ENCODE data around the gene COPA.
"Not testable (repeated sequence)": the region's sequence is repeated elsewhere in the genome, so short reads cannot be mapped to it uniquely, and the experiment has no call there.

COPA gene

DNA sequence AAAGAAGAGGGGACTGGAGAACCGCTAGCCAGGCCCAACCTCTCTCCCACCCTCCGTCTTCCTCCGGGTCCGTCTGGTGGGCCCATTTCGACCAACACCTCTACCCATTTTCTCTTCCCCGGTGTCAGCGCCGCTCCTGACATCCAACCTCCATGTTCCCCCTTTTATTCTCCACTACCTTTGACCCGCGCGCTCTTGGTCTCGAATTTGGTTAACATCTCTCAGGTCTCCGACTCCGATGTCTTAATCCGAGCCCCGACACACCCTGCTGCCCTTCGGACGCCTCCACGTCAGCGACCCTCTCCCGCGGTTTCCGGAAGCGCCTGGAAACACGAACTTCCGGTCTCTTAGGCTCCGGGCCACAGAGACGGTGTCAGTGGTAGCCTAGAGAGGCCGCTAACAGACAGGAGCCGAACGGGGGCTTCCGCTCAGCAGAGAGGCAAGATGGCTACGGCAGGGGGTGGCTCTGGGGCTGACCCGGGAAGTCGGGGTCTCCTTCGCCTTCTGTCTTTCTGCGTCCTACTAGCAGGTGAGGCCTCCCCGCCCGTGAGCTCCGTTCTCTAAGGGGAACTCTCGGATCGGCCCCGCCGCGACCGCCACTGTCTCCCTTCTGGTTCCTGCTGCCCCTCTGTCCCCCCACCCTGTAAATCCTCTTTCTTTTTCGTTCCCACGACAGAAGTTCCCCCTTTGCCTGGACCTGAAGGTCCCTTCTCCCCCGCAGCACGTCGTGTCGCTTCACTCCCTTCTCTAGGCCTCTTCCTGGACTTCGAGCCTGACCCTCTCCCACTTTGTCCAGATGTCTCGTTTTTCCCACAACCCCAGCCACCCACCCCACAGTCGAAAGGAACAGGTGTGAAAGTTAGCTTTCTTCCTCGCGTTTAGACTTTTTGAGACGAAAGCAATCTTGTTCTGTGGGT, at the start of gene COPA, which contains the start of gene NCSTN:
Gene COPA (minus strand): TSS at position 298 of the 917 bp plus-strand sequence. CDS start 80 bp downstream, at position 218.
Gene NCSTN (plus strand): TSS at position 431 of the 917 bp plus-strand sequence. CDS start 14 bp downstream, at position 445.
- DNase-seq: peak; percentile 86

DNA sequence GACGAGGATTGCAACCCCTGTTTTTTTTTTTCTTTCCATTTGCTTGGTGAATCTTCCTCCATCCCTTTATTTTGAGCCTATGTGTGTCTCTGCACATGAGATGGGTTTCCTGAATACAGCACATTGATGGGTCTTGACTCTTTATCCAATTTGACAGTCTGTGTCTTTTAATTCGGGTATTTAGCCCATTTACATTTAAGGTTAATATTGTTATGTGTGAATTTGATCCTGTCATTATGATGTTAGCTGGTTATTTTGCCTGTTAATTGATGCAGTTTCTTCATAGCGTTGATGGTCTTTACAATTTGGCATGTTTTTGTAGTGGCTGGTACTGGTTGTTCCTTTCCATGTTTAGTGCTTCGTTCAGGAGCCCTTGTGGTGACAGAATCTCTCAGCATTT, 45.4 kb upstream of the COPA start:
- not testable (repeated sequence) for DNase-seq

DNA sequence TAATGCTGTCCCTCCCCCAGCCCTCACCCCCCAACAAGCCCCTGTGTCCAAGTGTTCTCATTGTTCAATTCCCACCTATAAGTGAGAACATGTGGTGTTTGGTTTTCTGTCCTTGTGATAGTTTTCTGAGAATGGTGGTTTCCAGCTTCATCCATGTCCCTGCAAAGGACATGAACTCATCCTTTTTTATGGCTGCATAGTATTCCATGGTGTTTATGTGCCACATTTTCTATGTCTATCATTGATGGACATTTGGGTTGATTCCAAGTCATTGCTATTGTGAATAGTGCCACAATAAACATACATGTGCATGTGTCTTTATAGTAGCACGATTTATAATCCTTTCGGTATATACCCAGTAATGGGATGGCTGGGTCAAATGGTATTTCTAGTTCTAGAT, 41.8 kb upstream of the COPA start:
- DNase-seq: not testable (repeated sequence)

DNA sequence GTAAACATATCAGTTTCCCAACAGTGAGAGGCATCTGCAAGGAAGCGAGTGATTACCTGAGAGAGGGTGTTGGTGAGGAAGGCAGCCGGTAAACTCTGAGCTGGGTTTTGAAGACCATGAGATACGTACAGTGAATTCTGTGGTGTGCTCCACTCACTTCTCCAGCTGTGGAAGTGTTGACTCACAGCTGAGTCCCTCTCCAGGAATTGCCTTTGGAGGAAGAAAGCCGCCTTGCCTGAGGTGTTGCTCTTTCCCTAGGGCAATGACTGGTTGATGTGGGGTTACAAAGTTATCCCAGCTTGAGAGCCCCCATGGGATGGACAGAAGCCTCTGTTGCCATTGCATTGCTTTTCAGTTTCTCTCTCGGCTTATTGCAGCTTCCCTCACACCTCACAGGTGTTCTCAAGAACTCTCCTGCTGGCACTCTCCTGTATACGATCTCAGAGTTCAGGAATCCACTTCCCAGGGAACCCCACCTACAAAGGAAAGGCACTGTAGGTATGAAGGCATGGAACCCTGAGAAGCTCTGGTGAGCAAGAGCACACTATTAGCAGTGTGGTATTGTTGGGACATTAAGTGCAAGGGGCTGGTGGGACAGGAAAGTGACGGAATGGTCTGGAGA, 34.6 kb upstream of the COPA start:
- no peak for DNase-seq

DNA sequence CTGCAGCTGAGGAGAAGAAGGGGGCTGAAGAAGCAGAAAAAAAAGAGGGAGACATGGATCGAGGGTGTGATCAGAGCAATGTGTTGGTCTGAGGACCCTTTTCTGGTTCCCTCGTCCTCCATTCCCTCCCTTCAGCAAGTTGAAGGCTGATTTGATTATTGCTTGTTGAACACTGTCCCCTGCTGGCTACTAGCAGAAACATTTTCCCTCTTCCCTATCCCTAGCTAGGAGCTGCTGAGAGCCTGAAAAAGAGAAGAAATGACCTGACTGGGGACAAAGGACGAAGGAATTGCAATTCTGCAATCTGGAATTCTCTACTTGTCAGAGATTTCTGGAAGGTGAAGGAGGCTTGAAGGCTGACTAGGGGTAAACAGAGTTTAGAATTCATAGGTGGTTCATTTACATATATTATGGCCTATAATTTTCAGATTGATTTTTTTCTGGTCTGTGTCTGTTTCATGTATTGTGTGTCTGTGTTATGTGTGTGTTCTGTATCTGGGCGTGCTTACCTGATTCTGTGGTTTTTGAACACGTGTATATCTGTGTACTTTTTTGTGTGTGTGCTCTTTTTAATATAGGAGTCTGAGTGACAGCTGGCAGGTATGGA, 33.6 kb upstream of the COPA start:
- no peak for DNase-seq

DNA sequence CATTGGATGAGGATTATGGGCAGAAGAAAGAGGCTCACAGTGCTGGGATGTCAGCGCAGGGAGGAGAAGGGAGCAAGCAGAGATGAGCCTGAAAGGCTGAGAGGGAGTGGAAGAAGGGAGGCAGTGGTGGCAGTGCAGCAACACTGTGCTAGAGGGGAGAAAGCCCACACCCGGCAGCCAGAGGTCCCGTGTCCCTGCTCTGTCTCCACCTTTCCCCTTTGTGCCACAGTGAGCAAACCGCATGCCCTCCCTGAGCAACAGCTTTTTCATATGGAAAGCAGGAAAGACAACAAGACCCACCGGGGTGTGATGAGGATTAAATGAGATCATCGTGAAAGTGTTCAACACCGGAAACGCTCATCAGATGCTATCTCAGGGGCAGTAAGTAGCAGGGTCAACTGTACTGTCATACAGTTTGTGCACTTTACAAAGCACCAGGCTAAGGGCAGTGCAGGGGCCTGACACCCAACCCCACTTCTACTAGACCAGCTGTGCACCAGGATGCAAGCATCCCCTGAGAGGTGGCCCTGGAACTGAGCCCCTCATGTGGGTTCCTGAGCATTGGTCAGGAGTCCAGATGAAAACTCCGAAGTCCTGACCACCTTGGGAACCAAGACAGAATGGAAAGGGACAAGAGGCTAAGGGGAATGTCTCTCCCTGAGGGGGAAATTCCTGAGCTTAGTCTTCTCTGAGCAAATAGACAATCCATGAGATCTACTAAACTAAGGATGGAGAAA, 32.9 kb upstream of the COPA start:
- no peak for DNase-seq

DNA sequence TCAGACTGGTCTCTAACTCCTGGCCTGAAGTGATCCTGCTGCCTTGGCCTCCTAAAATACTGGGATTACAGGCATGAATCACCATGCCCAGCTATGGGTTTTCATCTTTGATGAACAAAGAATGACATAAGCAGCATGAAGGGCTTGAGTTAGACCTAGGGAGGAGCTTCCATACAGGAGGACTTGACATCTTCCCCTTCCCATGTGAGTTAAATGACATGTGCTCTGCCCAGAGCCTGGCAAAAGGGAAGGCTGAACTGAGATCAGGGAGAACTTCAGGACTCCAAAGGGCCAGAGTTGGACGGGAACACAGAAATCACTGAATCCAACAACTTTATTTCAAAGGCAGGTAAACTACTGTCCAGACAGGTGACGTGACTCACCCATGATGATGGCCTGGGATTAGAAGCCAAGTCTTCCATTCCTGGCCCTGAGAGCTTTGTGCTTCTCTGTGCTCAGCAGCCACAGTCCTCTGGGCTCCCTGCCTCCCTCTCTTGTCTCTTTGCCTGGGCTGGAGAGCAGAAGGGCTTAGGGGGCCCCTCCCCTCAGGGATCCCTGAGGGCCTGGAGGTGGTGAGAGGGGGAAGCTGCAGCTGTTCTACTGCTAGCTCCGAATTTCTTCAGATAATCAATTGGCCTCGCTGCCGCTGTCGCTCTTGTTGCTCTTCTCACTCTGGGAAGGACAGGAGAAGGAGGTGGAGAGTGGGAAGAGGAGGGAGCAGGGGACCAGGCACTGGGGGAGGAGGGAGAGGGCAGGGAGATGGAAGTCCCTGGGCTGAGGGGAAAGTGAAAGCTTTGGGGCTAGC, 31.5 kb upstream of the COPA start:
- DNase-seq: no peak

DNA sequence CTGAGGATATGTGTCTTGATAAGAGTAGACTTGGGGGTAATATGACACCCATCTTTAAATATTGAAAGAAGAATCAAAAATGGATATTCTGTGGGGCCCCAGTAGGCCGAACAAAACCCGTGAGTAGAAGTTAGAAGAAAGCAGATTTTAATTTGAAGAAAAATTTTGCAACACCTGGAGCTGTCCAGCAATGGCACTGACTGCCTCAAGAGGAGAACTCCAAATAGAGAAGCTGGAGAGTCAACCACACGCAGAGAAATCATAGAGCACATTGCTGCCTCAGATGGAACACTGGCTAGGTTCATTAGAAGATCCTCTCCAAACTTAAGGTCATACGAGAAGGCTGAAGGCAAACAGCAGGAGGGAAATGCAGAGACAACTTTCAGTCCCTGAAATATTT, 30.6 kb upstream of the COPA start:
- DNase-seq: no peak

DNA sequence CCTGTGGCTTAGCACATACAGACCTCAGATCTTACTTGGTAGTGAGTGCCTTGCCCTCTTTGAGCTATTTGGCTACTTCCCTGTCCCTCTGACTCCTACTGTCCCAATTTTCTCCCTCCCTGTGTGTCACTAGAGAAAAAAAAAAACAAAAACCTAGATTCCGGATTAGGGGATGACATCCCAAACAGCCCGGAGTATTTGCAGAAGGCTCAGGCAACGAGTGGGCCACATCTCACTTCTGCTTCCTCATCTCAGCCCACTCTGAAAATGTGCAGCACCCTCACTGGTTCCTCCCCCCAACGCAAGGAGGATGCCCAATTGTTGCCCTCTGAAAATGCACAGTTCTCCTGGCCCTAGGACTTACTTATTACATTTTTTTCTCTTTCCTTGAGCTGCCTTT, 28.7 kb upstream of the COPA start:
- DNase-seq: no peak

DNA sequence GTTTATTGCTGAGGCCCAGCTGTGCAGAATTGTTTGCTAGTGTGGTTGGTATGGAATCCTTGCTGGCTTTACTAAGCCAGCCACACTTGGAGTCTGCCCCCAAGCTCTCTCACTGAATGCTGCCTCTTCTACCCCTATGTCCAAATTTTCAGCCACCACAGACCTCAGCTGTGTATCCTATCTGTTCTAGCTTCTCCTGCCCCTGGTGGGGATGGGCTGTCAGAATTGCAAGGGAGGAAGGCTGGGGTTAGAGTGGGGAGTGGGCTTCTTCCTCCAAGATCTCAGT, 28.2 kb upstream of the COPA start:
- DNase-seq: no peak

DNA sequence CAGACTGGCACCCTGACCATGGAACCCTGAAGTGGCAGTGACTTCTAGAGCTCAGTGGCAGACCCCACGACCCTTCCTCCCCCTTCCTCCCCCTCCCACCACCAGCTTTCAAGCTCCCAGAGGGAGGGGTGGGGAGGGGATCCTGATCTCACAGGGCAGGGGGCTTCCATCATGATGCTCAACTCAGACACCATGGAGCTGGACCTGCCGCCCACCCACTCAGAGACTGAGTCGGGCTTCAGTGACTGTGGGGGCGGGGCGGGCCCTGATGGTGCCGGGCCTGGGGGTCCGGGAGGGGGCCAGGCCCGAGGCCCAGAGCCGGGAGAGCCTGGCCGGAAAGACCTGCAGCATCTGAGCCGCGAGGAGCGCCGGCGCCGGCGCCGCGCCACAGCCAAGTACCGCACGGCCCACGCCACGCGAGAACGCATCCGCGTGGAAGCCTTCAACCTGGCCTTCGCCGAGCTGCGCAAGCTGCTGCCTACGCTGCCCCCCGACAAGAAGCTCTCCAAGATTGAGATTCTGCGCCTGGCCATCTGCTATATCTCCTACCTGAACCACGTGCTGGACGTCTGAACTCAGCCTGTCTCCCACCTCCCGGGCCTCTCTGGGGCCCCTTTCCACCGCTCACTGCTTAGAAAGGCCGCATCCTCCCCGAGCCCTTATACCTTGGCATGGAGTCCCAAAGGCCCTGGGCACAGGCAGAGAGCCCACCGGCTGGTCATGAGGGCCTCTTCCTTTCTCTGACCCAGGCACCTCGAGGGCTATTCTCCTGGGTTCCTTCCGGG, 27.7 kb upstream of the COPA start:
- DNase-seq: no peak

DNA sequence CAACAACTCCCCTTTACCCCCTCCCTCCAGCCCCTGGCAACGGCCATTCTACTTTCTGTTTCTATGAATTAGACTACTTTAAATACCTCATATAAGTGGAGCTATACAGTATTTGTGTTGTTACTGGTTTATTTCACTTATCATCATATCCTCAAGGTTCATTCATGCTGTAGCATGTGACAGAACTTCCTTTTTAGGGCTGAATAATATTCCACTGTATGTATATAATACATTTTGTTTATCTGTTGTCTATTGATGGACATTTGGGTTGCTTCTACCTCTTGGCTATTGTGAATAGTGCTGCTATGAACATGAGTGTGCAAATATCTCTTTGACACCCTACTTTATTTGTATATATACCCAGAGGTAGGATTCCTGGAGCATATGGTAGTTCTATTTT, 26.0 kb upstream of the COPA start:
- DNase-seq: no peak

DNA sequence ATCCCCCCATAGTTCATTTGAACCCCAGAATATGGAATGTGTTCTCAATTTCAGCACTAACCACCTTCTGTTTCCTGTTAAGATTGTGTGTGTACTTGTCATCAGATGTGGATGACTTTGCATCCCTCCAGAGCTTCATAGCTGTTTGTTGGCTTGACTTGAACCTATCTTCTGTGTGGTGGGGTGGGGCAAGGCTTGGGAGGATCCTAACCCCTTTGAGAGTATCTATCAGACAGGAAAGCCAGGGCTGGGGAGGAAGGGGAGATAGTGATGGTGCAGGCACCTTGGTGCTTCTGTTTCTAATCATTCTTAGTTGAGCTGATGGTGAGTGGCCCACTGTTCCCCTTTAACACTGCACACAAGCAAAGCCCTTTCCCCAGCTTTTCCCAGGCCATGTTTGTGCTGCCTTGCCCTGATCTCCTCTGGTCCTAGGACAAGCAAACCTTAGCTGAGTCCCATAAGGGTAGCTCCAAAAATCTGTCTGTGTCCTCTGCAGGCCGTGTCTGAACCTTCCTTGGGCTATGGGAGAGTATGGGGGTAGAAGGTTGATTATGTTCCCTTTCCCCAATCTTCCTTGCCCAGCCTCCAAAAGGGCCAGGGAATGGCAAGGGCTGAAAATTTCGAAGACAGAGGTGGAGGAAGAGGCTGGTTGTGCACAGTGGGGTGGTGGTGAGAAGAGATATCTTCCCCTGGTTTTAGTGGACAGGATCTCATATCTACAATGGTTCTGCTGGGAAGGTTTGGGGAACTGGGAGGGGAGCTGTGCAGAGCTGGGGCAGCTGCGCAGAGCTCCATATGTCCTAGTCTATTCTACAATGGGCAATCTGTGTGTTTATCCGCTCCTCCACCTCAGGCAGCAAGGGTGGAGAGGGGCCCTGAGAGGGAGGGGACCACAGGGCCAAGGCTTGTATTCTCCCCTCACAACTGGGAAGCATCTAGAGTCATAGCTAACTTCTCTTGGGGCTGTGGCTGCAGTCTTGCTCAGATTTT, 25.2 kb upstream of the COPA start:
- no peak for DNase-seq

DNA sequence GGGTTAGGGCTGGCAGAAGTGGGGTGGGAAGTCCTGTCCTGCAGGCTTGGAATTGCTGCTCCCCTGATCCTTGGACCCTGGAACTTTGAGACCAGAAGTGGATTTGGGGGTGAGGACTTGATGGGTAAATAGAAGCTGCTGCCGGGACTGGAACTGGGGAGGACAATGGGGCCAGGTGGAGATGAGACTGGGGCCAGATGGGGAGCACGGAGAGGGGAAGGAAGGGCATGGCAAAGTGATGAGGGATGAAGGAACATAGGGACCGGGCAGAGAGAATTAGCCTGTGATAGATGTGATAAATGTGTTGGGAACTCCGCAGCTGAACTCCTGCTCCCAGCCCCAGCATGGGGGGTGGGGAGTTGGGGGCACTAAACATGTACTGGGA, 24.5 kb upstream of the COPA start:
- no peak for DNase-seq

DNA sequence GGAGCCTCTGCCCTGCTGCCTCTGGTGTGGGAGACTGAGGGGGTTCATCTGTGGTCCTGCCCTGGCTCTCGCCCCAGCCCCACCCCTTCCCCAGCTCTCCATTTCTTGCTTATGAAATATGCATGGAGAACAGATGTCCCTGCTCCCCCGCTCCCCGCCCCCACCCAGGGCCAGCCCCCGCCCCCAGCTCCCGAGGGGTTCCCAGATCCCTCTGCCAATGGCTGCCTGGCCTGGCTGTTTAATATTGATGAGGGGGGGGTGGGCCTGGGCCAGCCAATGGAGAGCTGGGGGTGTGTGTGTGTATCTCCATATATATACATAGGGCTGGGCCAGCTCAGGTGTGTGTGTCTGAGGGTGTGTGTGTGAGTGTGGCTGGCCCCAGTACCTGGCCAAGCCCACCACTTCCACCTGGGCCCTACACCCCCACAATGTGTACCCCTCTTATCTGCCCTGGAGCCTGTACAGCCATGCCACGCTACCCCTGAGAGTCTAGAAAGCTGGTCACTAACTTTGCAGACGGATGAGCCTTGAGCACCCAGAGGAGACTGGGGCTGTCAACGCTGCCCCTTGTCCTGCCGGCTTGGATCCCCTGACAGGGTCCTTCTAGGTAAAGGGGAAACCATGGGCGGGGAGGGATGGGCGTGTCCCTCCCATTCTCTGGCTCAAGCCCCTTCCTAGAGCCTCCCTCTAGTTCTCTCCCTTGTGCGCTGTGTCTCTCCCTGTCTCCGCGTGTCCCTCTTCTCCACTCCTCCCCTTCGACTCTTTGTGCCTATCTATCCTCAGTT, 23.9 kb upstream of the COPA start, which contains the start of gene NHLH1:
Gene NHLH1 (plus strand): TSS at position 341 of the 785 bp plus-strand sequence. CDS start 3,661 bp downstream, outside the sequence.
- no peak for DNase-seq

DNA sequence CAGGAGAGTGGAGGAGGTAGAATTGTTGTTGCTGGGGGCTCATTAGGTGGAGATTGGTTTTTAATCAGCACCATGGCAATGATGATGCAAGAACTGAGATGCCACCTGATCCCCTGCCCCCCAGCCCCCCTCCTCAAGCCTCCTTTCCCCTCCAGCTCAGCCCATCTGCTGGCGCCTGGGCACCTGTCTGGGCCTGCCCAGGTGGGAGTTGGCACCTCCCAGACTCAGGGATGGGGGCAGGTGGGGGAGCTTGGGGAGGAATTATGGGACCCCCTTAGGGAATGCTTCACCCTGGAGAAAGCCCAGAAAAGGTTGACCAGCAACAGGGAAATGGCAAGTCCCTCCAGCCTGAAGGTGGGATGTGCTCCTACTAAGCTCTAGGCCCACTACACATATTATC, 22.3 kb upstream of the COPA start:
- no peak for DNase-seq

DNA sequence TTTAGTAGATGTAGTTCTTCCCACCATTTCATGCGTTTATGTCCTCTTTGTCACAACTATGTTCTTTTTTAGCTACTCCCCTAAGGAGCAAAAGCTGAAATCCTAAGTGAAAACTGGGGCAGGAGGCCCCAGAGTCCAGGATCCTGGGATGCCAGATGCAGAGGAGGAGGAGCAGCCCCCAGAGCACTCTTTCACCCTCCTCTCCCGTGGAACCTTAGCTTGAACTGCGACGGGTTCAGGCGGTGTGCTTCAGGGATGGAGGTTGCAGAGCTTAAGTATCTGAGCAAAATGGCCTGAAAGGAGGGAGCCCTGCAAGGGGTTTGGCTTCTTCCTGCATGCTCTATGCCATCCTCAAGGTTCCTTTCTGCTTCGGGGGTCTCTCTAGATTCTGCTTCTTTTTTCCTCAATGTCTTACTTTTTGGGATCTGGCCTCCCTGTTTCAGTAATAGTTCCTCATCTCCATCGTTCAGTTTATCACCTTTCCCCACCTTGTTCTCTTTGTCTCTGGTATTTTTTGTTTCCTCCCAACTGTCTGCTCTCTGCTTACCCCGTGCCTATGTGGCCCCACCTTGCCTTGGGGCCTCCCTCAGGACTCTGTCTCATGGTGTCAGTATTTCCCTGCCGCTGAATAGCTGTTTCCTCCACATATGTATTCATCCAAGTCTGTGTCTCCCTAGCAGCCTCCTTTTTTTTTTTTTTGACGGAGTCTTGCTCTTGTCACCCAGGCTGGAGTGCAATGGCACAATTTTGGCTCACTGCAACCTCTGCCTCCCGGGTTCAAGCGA, 21.1 kb upstream of the COPA start:
- no peak for DNase-seq

DNA sequence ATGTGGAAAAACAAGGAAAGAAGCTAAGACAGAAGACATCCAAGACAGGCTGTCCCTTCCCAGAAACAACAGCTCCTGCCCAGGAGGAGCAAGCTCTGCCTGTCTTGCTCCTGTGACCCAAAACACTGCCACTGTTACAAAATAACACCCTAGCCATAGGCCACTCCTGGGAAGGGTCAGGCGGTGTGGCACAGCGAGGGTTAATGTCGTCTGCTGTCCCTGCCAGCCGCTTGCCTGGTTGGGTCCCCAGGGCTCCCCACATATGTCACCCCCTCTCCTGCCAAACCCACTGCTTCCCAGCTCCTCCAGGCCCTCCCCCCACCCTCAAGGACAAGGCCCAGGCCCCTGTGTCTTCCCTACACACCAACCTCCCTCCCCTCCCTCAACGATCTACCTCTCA, 20.0 kb upstream of the COPA start:
- DNase-seq: no peak

Data from stimulated activated CD4-positive, alpha-beta T cell treated with anti-CD3 and anti-CD28 coated beads, Interleukin-4, amount 100 ng/mL, for 1 hour (primary cell).